Measurements from ENCODE around the gene HBEGF.

DNA sequence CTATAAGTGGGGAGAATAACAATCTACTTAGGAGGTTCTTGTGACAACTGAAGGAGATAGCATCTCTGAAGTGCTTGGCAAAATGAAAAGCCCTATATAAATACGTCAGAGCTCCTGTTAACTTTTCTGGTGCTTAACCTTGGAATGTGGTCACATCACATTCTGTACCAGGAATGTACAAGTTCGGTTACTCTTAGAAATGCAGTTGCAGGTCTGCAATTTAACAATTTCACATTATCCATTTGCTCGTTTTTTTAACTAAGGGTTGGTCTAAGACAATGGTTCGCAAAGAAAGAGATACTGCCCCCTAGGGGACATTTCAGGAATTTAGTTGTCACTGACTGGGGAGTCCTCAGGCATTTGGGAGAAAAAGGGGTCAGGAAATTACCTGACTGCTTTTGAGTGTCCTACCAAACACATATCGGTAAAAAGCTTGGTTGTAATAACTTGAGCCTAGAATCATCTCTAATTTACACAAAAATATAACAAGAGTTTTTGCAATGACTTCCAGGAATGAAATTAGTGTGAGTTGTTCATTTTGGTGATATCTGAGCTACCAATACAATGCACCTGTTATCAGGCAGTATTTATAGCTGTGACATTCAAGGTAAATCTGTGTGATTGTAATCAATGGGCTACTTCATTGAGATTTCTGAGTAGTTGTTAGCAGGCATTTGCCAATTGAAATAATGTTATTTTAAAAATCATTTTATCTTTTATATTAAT, 5.4 kb upstream of the HBEGF start:
- TF ChIP-seq, protein P1, sequence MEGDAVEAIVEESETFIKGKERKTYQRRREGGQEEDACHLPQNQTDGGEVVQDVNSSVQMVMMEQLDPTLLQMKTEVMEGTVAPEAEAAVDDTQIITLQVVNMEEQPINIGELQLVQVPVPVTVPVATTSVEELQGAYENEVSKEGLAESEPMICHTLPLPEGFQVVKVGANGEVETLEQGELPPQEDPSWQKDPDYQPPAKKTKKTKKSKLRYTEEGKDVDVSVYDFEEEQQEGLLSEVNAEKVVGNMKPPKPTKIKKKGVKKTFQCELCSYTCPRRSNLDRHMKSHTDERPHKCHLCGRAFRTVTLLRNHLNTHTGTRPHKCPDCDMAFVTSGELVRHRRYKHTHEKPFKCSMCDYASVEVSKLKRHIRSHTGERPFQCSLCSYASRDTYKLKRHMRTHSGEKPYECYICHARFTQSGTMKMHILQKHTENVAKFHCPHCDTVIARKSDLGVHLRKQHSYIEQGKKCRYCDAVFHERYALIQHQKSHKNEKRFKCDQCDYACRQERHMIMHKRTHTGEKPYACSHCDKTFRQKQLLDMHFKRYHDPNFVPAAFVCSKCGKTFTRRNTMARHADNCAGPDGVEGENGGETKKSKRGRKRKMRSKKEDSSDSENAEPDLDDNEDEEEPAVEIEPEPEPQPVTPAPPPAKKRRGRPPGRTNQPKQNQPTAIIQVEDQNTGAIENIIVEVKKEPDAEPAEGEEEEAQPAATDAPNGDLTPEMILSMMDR (IDR thresholded peaks at IDR 0.05; ENCODE audit: insufficient read depth, low read depth, low read length): peak; percentile 94
- no peak for TF ChIP-seq EZH2 (IDR thresholded peaks at IDR 0.05; ENCODE audit: insufficient read depth, low read length)

Measured in astrocyte (in vitro differentiated cells and primary cell).